ENCODE measurements around the gene SIK3.
A peak's percentile ranks its signal among the peaks of the same experiment; 100 is the strongest.
"Not testable (repeated sequence)": the region's sequence is repeated elsewhere in the genome, so short reads cannot be mapped to it uniquely, and the experiment has no call there.

The SIK3 gene

GRCh38 chr11:117037279-117037974 lies 60.8 kb downstream of the SIK3 start:
- Histone ChIP-seq H3K79me2 (ENCODE audit: insufficient read depth, low read length) (peaks cover 40% of the 10 kb centered on the region), H3K4me1 (ENCODE audit: insufficient read depth, low read length) (peaks cover 32% of the 10 kb centered on the region)
- ATAC-seq (ENCODE audit: insufficient read depth, low read depth): peak; percentile 88

GRCh38 chr11:117034901-117035300 lies 63.3 kb downstream of the SIK3 start:
- DNase-seq (no peak), ATAC-seq (ENCODE audit: insufficient read depth, low read depth) (no peak)
- TF ChIP-seq CTCF (IDR thresholded peaks at IDR 0.05; ENCODE audit: borderline replicate concordance, extremely low read depth, low read length, poor library complexity, severe bottlenecking) (no peak), EZH2 (IDR thresholded peaks at IDR 0.05; ENCODE audit: borderline replicate concordance, low read depth, low read length, severe bottlenecking) (no peak)
- no peaks in the 10 kb centered on the region for H3K27me3 ChIP-seq (ENCODE audit: insufficient read depth, low read length, poor library complexity)
- no peaks in the 10 kb centered on the region for H3K36me3 ChIP-seq (ENCODE audit: insufficient read depth, low read length)
- H2AFZ ChIP-seq (ENCODE audit: low read depth, low read length): no peak overlapping the region
- no peak overlapping the region for H3K4me2 ChIP-seq (ENCODE audit: insufficient read depth, low read length)
- peaks cover 32% of the 10 kb centered on the region for H3K4me1 ChIP-seq (ENCODE audit: insufficient read depth, low read length)
- no peaks in the 10 kb centered on the region for H3K9me3 ChIP-seq (ENCODE audit: insufficient read depth, low read length, severe bottlenecking)
- no peak overlapping the region for H3K27ac ChIP-seq (ENCODE audit: low read length)
- no peak overlapping the region for H3K4me3 ChIP-seq (ENCODE audit: low read depth in 1 of 2, low read length in 2 of 2)
- no peak overlapping the region for H3K9ac ChIP-seq (ENCODE audit: low read depth, low read length)
- peaks cover 15% of the 10 kb centered on the region; the same call in 1 of the 2 replicates for H4K20me1 ChIP-seq (ENCODE audit: insufficient read depth, low read length)
- H3K79me2 ChIP-seq (ENCODE audit: insufficient read depth, low read length): peaks cover 22% of the 10 kb centered on the region; the same call in 1 of the 2 replicates

More at GRCh38 chr11:117037279-117037974, 60.8 kb downstream of the SIK3 start:
- H3K27ac ChIP-seq (ENCODE audit: low read length): peak overlapping the region; percentile 76
- DNase-seq: peak; percentile 30
- no peaks in the 10 kb centered on the region for H3K36me3 ChIP-seq (ENCODE audit: insufficient read depth, low read length)
- no peaks in the 10 kb centered on the region for H3K9me3 ChIP-seq (ENCODE audit: insufficient read depth, low read length, severe bottlenecking)
- TF ChIP-seq EZH2 (IDR thresholded peaks at IDR 0.05; ENCODE audit: borderline replicate concordance, low read depth, low read length, severe bottlenecking) (no peak), CTCF (IDR thresholded peaks at IDR 0.05; ENCODE audit: borderline replicate concordance, extremely low read depth, low read length, poor library complexity, severe bottlenecking) (no peak)
- no peak overlapping the region for H3K4me3 ChIP-seq (ENCODE audit: low read depth in 1 of 2, low read length in 2 of 2)
- 0 out of 2 replicates have a peak overlapping the region, but pooled peaks have one; percentile 3 for H3K9ac ChIP-seq (ENCODE audit: low read depth, low read length)
- H4K20me1 ChIP-seq (ENCODE audit: insufficient read depth, low read length): peaks cover 19% of the 10 kb centered on the region; the same call in 1 of the 2 replicates
- peak overlapping the region; percentile 33; the same call in 1 of the 2 replicates for H3K4me2 ChIP-seq (ENCODE audit: insufficient read depth, low read length)
- H3K27me3 ChIP-seq (ENCODE audit: insufficient read depth, low read length, poor library complexity): no peaks in the 10 kb centered on the region
- H2AFZ ChIP-seq (ENCODE audit: low read depth, low read length): no peak overlapping the region

- H3K4me2 ChIP-seq (ENCODE audit: insufficient read depth, low read length): no peak overlapping the region
- H3K9me3 ChIP-seq (ENCODE audit: insufficient read depth, low read length, severe bottlenecking): no peaks in the 10 kb centered on the region
- DNase-seq (no peak), ATAC-seq (ENCODE audit: insufficient read depth, low read depth) (no peak)
- H3K27me3 ChIP-seq (ENCODE audit: insufficient read depth, low read length, poor library complexity): no peaks in the 10 kb centered on the region
- TF ChIP-seq EZH2 (IDR thresholded peaks at IDR 0.05; ENCODE audit: borderline replicate concordance, low read depth, low read length, severe bottlenecking): no peak
- no peak for TF ChIP-seq CTCF (IDR thresholded peaks at IDR 0.05; ENCODE audit: borderline replicate concordance, extremely low read depth, low read length, poor library complexity, severe bottlenecking)
- H3K4me3 ChIP-seq (ENCODE audit: low read depth in 1 of 2, low read length in 2 of 2): no peak overlapping the region
- no peaks in the 10 kb centered on the region for H3K36me3 ChIP-seq (ENCODE audit: insufficient read depth, low read length)
- H3K79me2 ChIP-seq (ENCODE audit: insufficient read depth, low read length): peaks cover 31% of the 10 kb centered on the region
- no peak overlapping the region for H2AFZ ChIP-seq (ENCODE audit: low read depth, low read length)
- H3K27ac ChIP-seq (ENCODE audit: low read length): no peak overlapping the region
- no peak overlapping the region for H3K9ac ChIP-seq (ENCODE audit: low read depth, low read length)
- H4K20me1 ChIP-seq (ENCODE audit: insufficient read depth, low read length): peaks cover 14% of the 10 kb centered on the region; the same call in 1 of the 2 replicates
- 0 out of 2 replicates have a peak, but pooled peaks cover 8% of the 10 kb centered on the region for H3K4me1 ChIP-seq (ENCODE audit: insufficient read depth, low read length)
Measured at GRCh38 chr11:117026593-117027330, 71.5 kb downstream of the SIK3 start.

- not testable (repeated sequence) for ATAC-seq (ENCODE audit: insufficient read depth, low read depth); H3K27me3 ChIP-seq (ENCODE audit: insufficient read depth, low read length, poor library complexity); H3K9ac ChIP-seq (ENCODE audit: low read depth, low read length); H3K4me2 ChIP-seq (ENCODE audit: insufficient read depth, low read length); H3K36me3 ChIP-seq (ENCODE audit: insufficient read depth, low read length); H3K4me1 ChIP-seq (ENCODE audit: insufficient read depth, low read length); H3K27ac ChIP-seq (ENCODE audit: low read length); H3K9me3 ChIP-seq (ENCODE audit: insufficient read depth, low read length, severe bottlenecking); H2AFZ ChIP-seq (ENCODE audit: low read depth, low read length); H3K4me3 ChIP-seq (ENCODE audit: low read depth in 1 of 2, low read length in 2 of 2); DNase-seq
- Histone ChIP-seq H4K20me1 (ENCODE audit: insufficient read depth, low read length) (peaks cover 34% of the 10 kb centered on the region), H3K79me2 (ENCODE audit: insufficient read depth, low read length) (peaks cover 51% of the 10 kb centered on the region)
Measured at GRCh38 chr11:117023707-117024106, 74.5 kb downstream of the SIK3 start.
